AG09319 (cell line): ENCODE results near the gene SPOP.

Experiments used
- DNase-seq: peaks from one replicate; pipeline ENCODE4 v3.0.0-alpha.2; 2010; ENCODE audit warnings: low read depth; ENCODE audit errors: extremely low read depth
- CTCF ChIP-seq: IDR thresholded peaks from 2 replicates; pipeline ENCODE4 v1.5.1; 2011; ENCODE audit warnings: low read depth, mild to moderate bottlenecking, inconsistent platforms, low read length, moderate library complexity

Gene SPOP

GRCh38 chr17:49633762-49634484, 44.0 kb downstream of the SPOP start:
- no peak for TF ChIP-seq CTCF
- no peak for DNase-seq

- no peak for TF ChIP-seq CTCF
- no peak for DNase-seq
Observed at GRCh38 chr17:49633250-49633649, 44.6 kb downstream of the SPOP start.

GRCh38 chr17:49632201-49632600, 45.7 kb downstream of the SPOP start:
- no peak for DNase-seq
- no peak for TF ChIP-seq CTCF

- TF ChIP-seq CTCF: no peak
- no peak for DNase-seq
Observed at GRCh38 chr17:49631496-49631895, 46.4 kb downstream of the SPOP start.

- no peak for DNase-seq
- TF ChIP-seq CTCF: no peak
Observed at GRCh38 chr17:49630113-49630900, 47.6 kb downstream of the SPOP start.

- no peak for TF ChIP-seq CTCF
- no peak for DNase-seq
Observed at GRCh38 chr17:49629447-49629846, 48.5 kb downstream of the SPOP start.

GRCh38 chr17:49624896-49625295, 53.0 kb downstream of the SPOP start:
- TF ChIP-seq CTCF: no peak
- DNase-seq: no peak
